ENCODE results near the gene PDCD2L.

- TF ChIP-seq CTCF (IDR thresholded peaks at IDR 0.05) (no peak), POLR2AphosphoS5 (IDR thresholded peaks at IDR 0.05) (no peak), EP300 (IDR thresholded peaks at IDR 0.05) (no peak)
These were observed 49.9 kb downstream of the PDCD2L start for GRCh38 chr19:34454091-34454490.

All from esophagus muscularis mucosa (tissue), 4 donors.